Left ventricle myocardium superior (tissue), 1 donor: Measurements from ENCODE around the gene DOK4. TPM values are rescaled to one million over a fixed set of nuclear protein-coding genes. Genes with fewer than 3 reads are reported as not detected.

Experiments
- ATAC-seq: fragments of 200-7000 bp; cut with Tn5 transposase; one replicate; pipeline ENCODE4 v1.9.1; 2020; ENCODE audit warnings: mild to moderate bottlenecking, moderate library complexity
- DNase-seq: peaks from one replicate; pipeline ENCODE4 v3.0.0-alpha.2; 2020
- intact Hi-C: fragments of 100-400 bp; cut with micrococcal nuclease; formaldehyde crosslinking; loops from one replicate; pipeline ENCODE4 v1.11.0; 2022
- total RNA-seq: library from RNA; stranded (reverse); fragmentation: NEBNext Ultra II Directional; extraction: Animal tissue kit (Norgen Biotek cat#: 25700); gene quantifications from one replicate; pipeline ENCODE4 v1.2.1, GENCODE V29; 2021
- donor health status: DM: no; HTN: yes; CAD: no; lungs with severe emphysema.

DOK4 gene
- total RNA-seq, 1 donor from 2014 or later = 9.1 TPM

- intact Hi-C loops = no loop called here
- DNase-seq (no peak), ATAC-seq (no peak)
These were observed 58.5 kb downstream of the DOK4 start for GRCh38 chr16:57427824-57428223.

- intact Hi-C loops = no loop called here
These were observed 59.0 kb downstream of the DOK4 start for GRCh38 chr16:57427307-57427706.

GRCh38 chr16:57426356-57426755 lies 59.9 kb downstream of the DOK4 start:
- DNase-seq (no peak), ATAC-seq (no peak)
- intact Hi-C loops = no loop called here

More at GRCh38 chr16:57427307-57427706, 59.0 kb downstream of the DOK4 start:
- ATAC-seq (no peak), DNase-seq (no peak)

- intact Hi-C loops = no loop called here
- ATAC-seq = peak; percentile 71
- no peak for DNase-seq
These were observed 61.7 kb downstream of the DOK4 start for GRCh38 chr16:57424583-57424982.

- intact Hi-C loops = no loop called here
- DNase-seq (no peak), ATAC-seq (no peak)
These were observed 63.1 kb downstream of the DOK4 start for GRCh38 chr16:57423152-57423551.

GRCh38 chr16:57422026-57422944 lies 64.0 kb downstream of the DOK4 start:
- DNase-seq = peak; percentile 53
- peak; percentile 54 for ATAC-seq
- intact Hi-C loops = loop anchor here (1.0 kb wide), 1 partner anchor 122 kb away; no protein-coding TSS in a partner anchor

Other genes starting within 250 kb of the DOK4 start
- gene ARL2BP, start 241.2 kb downstream of the DOK4 start, total RNA-seq = 60.3 TPM
- gene PLLP, start 201.8 kb downstream of the DOK4 start, total RNA-seq = 3.1 TPM
- not detected for gene CCL22, start 127.7 kb downstream of the DOK4 start, total RNA-seq
- 11.7 TPM for gene CX3CL1, start 114.0 kb downstream of the DOK4 start, total RNA-seq
- gene CCL17, start 81.7 kb downstream of the DOK4 start, total RNA-seq = not detected
- gene CIAPIN1, start 39.1 kb downstream of the DOK4 start, total RNA-seq = 52.2 TPM
- gene COQ9, start 39.0 kb downstream of the DOK4 start, total RNA-seq = 205 TPM
- 37.3 TPM for gene POLR2C, start 23.8 kb downstream of the DOK4 start, total RNA-seq
- gene CCDC102A, start 50.1 kb upstream of the DOK4 start, total RNA-seq = 13.2 TPM
- gene ADGRG5, start 56.1 kb upstream of the DOK4 start, total RNA-seq = not detected
- gene ADGRG1, start 142.1 kb upstream of the DOK4 start, total RNA-seq = 18.6 TPM
- 0.82 TPM for gene ADGRG3, start 181.8 kb upstream of the DOK4 start, total RNA-seq
- not detected for gene DRC7, start 208.3 kb upstream of the DOK4 start, total RNA-seq
- 9.3 TPM for gene KATNB1, start 249.3 kb upstream of the DOK4 start, total RNA-seq